HG02938 (cell line): ENCODE measurements around the gene OLFML2A.
"Not testable (repeated sequence)": the region's sequence is repeated elsewhere in the genome, so short reads cannot be mapped to it uniquely, and the experiment has no call there.

ENCODE experiments used
- ATAC-seq: cut with Tn5 transposase; IDR thresholded peaks from one replicate; pipeline ENCODE4 v1.9.1; 2021; ENCODE audit warnings: mild to moderate bottlenecking, moderate library complexity; ENCODE audit not compliant: unreplicated experiment

OLFML2A gene

DNA sequence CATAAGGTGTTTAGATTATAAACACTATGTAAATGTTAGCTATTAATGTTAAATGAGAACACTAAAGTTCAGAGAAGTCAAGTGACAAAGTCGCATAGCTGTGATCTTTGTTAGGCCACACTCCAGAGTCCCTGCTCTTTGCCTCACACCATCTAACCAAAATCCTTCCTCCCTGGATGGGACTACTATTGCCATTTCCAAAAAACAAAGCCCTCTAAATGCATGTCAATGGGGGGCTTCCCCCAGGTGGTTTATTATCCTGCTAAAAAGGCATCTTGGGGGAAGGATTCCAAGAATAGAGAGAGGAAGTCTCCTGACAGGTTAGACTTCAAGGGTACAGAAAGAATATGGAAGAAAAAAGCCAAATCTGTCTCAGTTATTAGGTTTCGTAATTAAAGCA lies 16.2 kb upstream of the OLFML2A start:
- ATAC-seq: no peak

DNA sequence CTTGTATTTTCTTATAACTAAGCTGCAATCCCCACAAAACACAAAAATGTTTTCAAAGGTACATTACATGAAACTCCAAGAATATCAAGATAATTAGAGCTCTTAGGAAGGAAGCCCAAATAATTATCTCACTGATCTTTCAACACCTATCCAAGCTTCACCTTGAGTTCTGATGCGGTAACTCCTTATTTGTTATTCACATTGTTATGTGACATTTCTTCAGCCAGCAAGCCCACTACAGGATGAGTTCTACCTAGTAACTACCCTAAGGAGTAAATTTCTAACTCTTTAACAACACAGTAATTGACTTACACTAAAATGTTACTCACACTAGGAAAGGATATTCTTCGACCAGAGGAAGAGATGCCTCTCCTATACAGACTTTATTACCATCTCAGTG lies 15.7 kb upstream of the OLFML2A start:
- ATAC-seq: no peak

DNA sequence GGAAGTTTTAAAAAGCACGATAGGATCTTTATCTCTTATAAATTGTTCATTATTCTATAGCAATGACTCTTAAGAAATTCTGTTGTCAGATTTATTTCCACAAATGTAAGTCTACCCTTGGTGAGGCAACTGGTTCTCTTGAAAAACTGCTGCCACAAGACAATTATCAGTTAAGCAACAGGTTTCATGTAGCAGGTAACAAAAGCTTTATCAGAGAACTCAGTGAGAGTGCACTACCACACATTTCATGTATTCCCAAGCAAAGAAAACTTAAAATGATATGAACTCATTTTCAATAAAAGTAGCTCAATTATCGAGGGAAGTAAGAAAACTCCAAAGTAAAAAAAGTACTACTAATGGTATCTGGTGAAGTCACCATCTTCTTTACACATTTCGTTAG lies 15.2 kb upstream of the OLFML2A start:
- no peak for ATAC-seq

DNA sequence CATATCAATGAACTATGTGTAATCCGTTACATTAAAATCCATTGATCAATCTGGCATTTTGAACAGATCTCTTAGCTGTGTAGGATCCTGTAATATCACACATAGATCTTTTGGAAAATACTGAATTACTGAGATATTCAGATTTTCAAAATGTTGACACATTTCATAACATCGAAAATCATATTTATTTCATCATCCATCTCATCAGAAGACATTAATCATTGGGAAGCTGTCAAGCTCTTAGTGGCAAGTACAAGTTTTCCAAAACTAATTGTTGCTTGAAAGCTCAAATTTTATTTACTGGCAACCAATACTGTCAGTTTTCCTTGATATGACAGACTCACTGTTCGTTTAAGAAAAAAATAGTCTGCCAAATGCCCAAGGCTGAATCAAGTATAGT lies 14.3 kb upstream of the OLFML2A start:
- ATAC-seq: no peak

DNA sequence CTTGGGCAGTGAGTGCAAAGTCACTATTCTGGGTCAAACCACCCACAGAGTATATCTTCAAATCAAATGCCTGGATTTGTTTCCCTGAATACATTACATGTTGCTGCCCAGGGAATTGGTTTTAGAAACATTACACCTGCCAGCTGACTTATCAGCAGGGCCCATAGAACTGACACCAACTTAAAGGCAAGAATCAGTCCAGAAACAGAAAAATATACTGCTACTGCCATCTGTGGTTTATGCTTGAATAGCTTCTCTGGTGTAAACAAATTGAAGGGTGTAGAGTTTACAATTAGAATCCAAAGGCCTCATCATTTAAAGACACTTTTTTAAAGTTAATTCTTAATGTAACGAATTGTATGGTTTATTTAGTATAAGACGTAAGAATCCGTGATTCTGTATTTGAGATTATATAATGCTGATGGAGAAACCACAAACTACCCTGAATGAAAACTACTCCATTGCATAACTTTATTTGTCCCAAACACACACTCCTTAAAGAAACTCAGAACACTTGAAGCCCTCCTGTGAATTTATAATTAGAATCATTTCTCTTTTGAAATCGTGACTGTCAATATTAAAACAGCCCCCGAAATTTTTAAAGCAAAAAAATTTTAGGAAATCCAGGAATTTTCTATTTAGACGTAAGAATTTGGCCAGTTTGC lies 12.0 kb upstream of the OLFML2A start:
- ATAC-seq: no peak

DNA sequence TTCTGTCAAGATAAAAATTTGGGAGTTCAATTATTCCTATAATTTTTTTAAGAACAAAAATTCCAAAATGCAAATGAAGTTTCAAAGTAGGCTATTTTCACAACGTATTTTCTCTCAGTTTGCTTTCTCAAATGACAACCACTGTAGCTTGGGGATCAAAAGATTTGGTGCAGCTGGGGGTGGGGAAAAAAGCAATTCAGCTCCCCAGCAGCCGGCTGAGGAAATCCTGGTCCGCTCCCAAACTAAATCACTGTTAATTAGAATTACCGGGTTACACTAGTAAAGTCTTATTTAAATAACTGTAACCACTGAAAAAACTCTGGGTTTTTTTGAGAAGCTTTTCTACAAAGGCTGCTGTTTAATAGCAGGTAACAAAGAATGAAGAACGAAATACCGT lies 11.5 kb upstream of the OLFML2A start:
- ATAC-seq: no peak

- no peak for ATAC-seq
Observed at GRCh38 chr9:124766326-124766725, 10.6 kb upstream of the OLFML2A start.

- ATAC-seq: no peak
Observed at GRCh38 chr9:124766815-124767554, 9.9 kb upstream of the OLFML2A start.

- ATAC-seq: no peak
Observed at GRCh38 chr9:124767821-124768220, 9.1 kb upstream of the OLFML2A start.

GRCh38 chr9:124768334-124768733 lies 8.6 kb upstream of the OLFML2A start:
- no peak for ATAC-seq

DNA sequence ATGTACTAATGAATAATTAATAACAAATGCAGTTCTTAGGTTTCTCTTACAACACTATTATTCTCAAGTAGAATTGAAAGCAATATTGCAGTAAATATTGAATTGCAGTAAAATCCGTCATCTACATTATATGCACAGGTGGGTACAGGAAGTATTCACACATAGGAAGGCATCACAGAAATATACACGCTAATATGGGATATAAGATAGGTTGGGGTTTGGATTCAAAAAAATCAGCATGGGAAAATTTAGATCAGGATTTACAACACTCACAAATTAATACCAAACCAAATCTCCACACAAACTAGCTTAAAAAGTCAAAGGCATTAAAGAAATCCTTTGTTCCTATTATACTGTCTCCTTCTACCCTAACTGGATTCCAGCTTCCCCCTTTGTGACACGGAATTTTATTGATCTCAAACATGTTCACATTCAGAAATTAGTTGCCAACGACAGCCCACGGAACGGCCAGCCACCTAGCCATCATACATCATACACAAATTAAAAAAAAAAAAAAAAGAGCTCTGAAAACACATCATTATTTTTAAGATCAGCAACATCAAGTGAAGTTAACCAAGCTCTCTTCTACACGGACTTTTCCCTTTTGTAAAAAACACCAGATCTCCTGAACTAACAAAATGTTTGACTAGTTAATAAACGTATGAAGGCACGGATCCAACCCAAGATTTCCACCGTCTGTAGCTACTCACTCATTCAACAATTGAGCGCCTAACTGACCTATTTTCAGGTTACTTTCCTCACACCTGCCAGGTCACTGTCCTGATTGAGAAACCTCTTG lies 8.0 kb upstream of the OLFML2A start:
- no peak for ATAC-seq

- no peak for ATAC-seq
Observed at GRCh38 chr9:124769549-124770358, 7.2 kb upstream of the OLFML2A start.

- no peak for ATAC-seq
Observed at GRCh38 chr9:124770359-124771020, 6.4 kb upstream of the OLFML2A start.

DNA sequence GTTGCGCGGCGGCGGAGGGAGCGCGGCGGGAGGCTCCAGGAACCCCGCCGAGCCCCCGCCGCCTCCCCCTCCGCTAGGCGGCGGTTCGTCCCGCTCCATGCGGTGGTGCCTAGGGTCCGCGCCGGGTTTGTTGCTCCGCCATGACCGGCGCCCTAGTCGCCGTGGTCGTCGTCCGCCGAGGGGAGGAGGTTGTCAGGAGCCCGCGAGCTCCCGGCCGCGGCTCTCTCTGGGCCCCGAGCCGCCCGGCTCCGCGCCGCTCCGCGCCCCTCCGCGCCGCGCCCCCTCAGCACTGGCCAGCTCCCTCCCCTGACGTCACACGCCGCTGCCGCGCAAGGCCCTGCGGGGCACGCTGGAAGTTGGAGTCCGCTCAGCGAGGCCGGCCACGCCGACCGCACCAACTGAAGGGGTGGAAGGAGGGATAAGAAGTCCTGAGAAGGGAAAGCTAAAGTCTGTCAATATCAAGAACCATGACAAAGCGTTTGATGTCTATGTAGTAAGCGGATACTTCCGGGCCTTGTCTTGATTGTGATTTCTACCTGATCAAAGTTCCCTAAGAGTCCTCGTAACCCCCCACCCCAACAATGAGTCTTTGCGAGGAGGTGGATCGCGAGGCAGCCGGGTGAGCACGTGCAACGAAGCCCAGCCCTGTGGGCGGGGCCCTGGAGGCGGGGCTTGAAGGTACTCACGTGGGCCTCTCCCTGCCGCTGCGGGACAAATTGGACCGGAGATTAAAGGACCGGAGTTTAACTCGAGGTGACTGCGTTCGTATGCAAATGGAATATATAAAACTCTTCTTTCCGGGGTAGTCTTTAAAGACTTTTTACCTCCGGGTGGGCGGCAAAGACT lies 5.7 kb upstream of the OLFML2A start, which contains the start of gene NR6A1:
NR6A1 (minus strand) TSS at position 291 of the 846 bp plus-strand sequence.
- ATAC-seq: peak; percentile 84

- ATAC-seq: no peak
Observed at GRCh38 chr9:124771867-124772679, 4.9 kb upstream of the OLFML2A start.

DNA sequence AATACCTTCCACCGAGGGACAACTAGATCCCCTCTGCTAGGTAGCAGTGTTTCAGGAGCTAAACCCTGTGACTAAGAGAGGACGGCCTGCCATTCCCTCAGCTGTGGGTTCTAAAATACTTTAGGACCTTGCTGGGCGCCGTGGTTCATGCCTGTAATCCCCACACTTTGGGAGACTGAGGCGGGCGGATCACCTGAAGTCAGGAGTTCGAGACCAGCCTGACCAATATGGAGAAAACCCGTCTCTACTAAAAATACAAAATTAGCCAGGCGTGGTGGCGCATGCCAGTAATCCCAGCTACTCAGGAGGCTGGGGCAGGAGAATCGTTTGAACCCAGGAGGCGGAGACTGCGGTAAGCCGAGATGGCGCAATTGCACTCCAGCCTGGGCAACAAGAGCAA lies 4.1 kb upstream of the OLFML2A start:
- not testable (repeated sequence) for ATAC-seq

GRCh38 chr9:124773473-124774128 lies 3.3 kb upstream of the OLFML2A start:
- ATAC-seq: no peak
